Measurements from ENCODE around the gene DOHH. TPM values are rescaled to one million over a fixed set of nuclear protein-coding genes. Genes with fewer than 3 reads are reported as not detected.
"Not testable (repeated sequence)": the region's sequence is repeated elsewhere in the genome, so short reads cannot be mapped to it uniquely, and the experiment has no call there.

Gene DOHH
- total RNA-seq, 2 donors from 2014 or later, result 8.8 to 13.6 TPM

- intact Hi-C loops (cut with DNase I, micrococcal nuclease), result no loop called here
- ATAC-seq (no peak), DNase-seq (no peak)
These were observed 8.5 kb upstream of the DOHH start for GRCh38 chr19:3508771-3509535.

- ATAC-seq; intact Hi-C loops (cut with DNase I, micrococcal nuclease); DNase-seq: not testable (repeated sequence)
These were observed 7.7 kb upstream of the DOHH start for GRCh38 chr19:3508121-3508661.

- ATAC-seq (no peak), DNase-seq (peak; percentile 23 to 51)
- intact Hi-C loops (cut with DNase I, micrococcal nuclease), result no loop called here
These were observed 7.1 kb upstream of the DOHH start for GRCh38 chr19:3507371-3508120.

- intact Hi-C loops (cut with DNase I, micrococcal nuclease), result no loop called here
- DNase-seq, result peak; percentile 57 to 63
- ATAC-seq, result peak; percentile 10
These were observed 6.2 kb upstream of the DOHH start for GRCh38 chr19:3506384-3507340.

- intact Hi-C loops (cut with DNase I, micrococcal nuclease), result no loop called here
- DNase-seq (peak; percentile 98 to 99), ATAC-seq (peak; percentile 94)
These were observed 5.3 kb upstream of the DOHH start, which contains the start of gene FZR1 for GRCh38 chr19:3505598-3506383. Gene FZR1 (plus strand): TSS chr19:3506311. CDS start chr19:3522990, 16,679 bp downstream.

GRCh38 chr19:3504735-3505134 is 4.3 kb upstream of the DOHH start:
- no peak for DNase-seq
- no peak for ATAC-seq
- intact Hi-C loops (cut with DNase I, micrococcal nuclease), result no loop called here

- intact Hi-C loops (cut with DNase I, micrococcal nuclease), result no loop called here
- DNase-seq (no peak), ATAC-seq (no peak)
These were observed 2.6 kb upstream of the DOHH start for GRCh38 chr19:3503036-3503572.

GRCh38 chr19:3501780-3502179 is 1.3 kb upstream of the DOHH start:
- intact Hi-C loops (cut with DNase I, micrococcal nuclease), result no loop called here
- ATAC-seq, result no peak
- no peak for DNase-seq

- ATAC-seq (peak; percentile 22), DNase-seq (no peak)
- intact Hi-C loops (cut with DNase I, micrococcal nuclease), result no loop called here
These were observed 591 bp downstream of the DOHH start for GRCh38 chr19:3499738-3500428.

GRCh38 chr19:3497757-3498520 is 2.5 kb downstream of the DOHH start:
- DNase-seq (no peak), ATAC-seq (no peak)
- intact Hi-C loops (cut with DNase I, micrococcal nuclease), result no loop called here

- ATAC-seq (no peak), DNase-seq (no peak)
- intact Hi-C loops (cut with DNase I, micrococcal nuclease), result no loop called here
These were observed 3.8 kb downstream of the DOHH start for GRCh38 chr19:3496392-3497273.

- ATAC-seq (no peak), DNase-seq (no peak)
- intact Hi-C loops (cut with DNase I, micrococcal nuclease), result no loop called here
These were observed 5.9 kb downstream of the DOHH start for GRCh38 chr19:3494559-3494958.

GRCh38 chr19:3494051-3494450 is 6.4 kb downstream of the DOHH start:
- DNase-seq (no peak), ATAC-seq (peak; percentile 60)
- intact Hi-C loops (cut with DNase I, micrococcal nuclease), result no loop called here

- no peak for DNase-seq
- no peak for ATAC-seq
- intact Hi-C loops (cut with DNase I, micrococcal nuclease), result no loop called here
These were observed 6.8 kb downstream of the DOHH start for GRCh38 chr19:3493651-3494050.

GRCh38 chr19:3492919-3493318 is 7.6 kb downstream of the DOHH start:
- DNase-seq (no peak), ATAC-seq (no peak)
- intact Hi-C loops (cut with DNase I, micrococcal nuclease), result no loop called here
